IMR-90 (cell line): ENCODE data around the gene CENPM. TPM values are rescaled to one million over a fixed set of nuclear protein-coding genes. Genes with fewer than 3 reads are reported as not detected.

Experiments
- ATAC-seq: fragments of 200-7000 bp; cut with Tn5 transposase; 2 replicates; pipeline ENCODE4 v1.9.1; 2020; ENCODE audit warnings: low read depth, mild to moderate bottlenecking, moderate library complexity
- BruUV-seq: library from RNA; stranded (reverse); fragments of 400-500 nt; replicated peaks from 2 replicates; lab custom pipeline; 2021; lab: Mats Ljungman, UMichigan
- CTCF ChIA-PET: fragments of 300-600 bp; formaldehyde crosslinking; extraction: SDS; loops from one replicate; lab custom pipeline; 2021; ENCODE audit warnings: antibody characterized with exemption; lab: Yijun Ruan, JAX
- POLR2A ChIA-PET: fragments of 300-600 bp; sonication (Branson Sonifier 250); formaldehyde crosslinking; loops from one replicate; lab custom pipeline; 2022; ENCODE audit warnings: antibody characterized with exemption; ENCODE audit not compliant: unreplicated experiment; lab: Charles Lee
- DNase-seq: peaks from one replicate; pipeline ENCODE4 v3.0.0; 2013
- H2AFZ ChIP-seq: replicated peaks from 2 replicates; pipeline ENCODE3; 2013; ENCODE audit warnings: low read length, mild to moderate bottlenecking; ENCODE audit not compliant: poor library complexity
- H2AK5ac ChIP-seq: 2 replicates; pipeline ENCODE4 v1.6.1; 2013; ENCODE audit warnings: low read depth, low read length, inconsistent platforms
- H2AK9ac ChIP-seq: replicated peaks from 2 replicates; pipeline ENCODE3; 2013; ENCODE audit warnings: mild to moderate bottlenecking, low read depth, low read length, moderate library complexity; ENCODE audit not compliant: poor library complexity
- H2BK120ac ChIP-seq: 2 replicates; pipeline ENCODE4 v1.6.1; 2013; ENCODE audit warnings: low read depth, low read length, inconsistent platforms
- H2BK15ac ChIP-seq: 3 replicates; pipeline ENCODE4 v1.6.1; 2013; ENCODE audit warnings: low read depth, low read length, inconsistent platforms
- H2BK20ac ChIP-seq: 2 replicates; pipeline ENCODE4 v1.6.1; 2013; ENCODE audit warnings: low read depth, mild to moderate bottlenecking, inconsistent platforms, low read length, moderate library complexity
- H2BK5ac ChIP-seq: 2 replicates; pipeline ENCODE4 v1.6.1; 2013; ENCODE audit warnings: mild to moderate bottlenecking, low read depth, low read length, inconsistent platforms; ENCODE audit not compliant: poor library complexity, severe bottlenecking
- H3K14ac ChIP-seq: replicated peaks from 2 replicates; pipeline ENCODE4 v1.6.1; 2013; ENCODE audit warnings: low read depth, low read length, inconsistent platforms
- H3K18ac ChIP-seq: 2 replicates; pipeline ENCODE4 v1.6.1; 2013; ENCODE audit warnings: low read depth, low read length, control low read depth
- H3K23ac ChIP-seq: 2 replicates; pipeline ENCODE4 v1.6.1; 2013; ENCODE audit warnings: low read depth, low read length, inconsistent platforms
- H3K27ac ChIP-seq: 2 replicates; pipeline ENCODE4 v1.5.1; 2013; ENCODE audit warnings: mild to moderate bottlenecking, control low read depth, low read length; ENCODE audit not compliant: insufficient read depth
- H3K27me3 ChIP-seq: 2 replicates; pipeline ENCODE4 v1.6.1; 2013; ENCODE audit warnings: low read length; ENCODE audit not compliant: control insufficient read depth, insufficient read depth
- H3K36me3 ChIP-seq: 2 replicates; pipeline ENCODE4 v1.6.1; 2013; ENCODE audit warnings: low read length, mixed read lengths; ENCODE audit not compliant: control insufficient read depth, insufficient read depth
- H3K4ac ChIP-seq: 2 replicates; pipeline ENCODE4 v1.6.1; 2013; ENCODE audit warnings: low read depth, low read length, inconsistent platforms
- H3K4me1 ChIP-seq: 2 replicates; pipeline ENCODE4 v1.6.1; 2013; ENCODE audit warnings: low read length, mixed read lengths; ENCODE audit not compliant: control insufficient read depth, insufficient read depth
- H3K4me2 ChIP-seq: 2 replicates; pipeline ENCODE4 v1.6.1; 2013; ENCODE audit warnings: low read depth, mild to moderate bottlenecking, control low read depth, low read length, moderate library complexity
- H3K4me3 ChIP-seq: 2 replicates; pipeline ENCODE4 v1.5.1; 2013; ENCODE audit warnings: low read depth, mild to moderate bottlenecking, control low read depth, low read length, moderate library complexity; ENCODE audit not compliant: insufficient read depth
- H3K56ac ChIP-seq: 2 replicates; pipeline ENCODE4 v1.6.1; 2013; ENCODE audit warnings: low read length, inconsistent platforms; ENCODE audit not compliant: insufficient read depth; ENCODE audit errors: extremely low read depth
- H3K79me1 ChIP-seq, 2 experiments: 2 replicates each; pipeline ENCODE4 v1.6.1; 2013; ENCODE audit warnings: low read length in 2 of 2, inconsistent platforms in 1 of 2, low read depth in 1 of 2
- H3K9ac ChIP-seq: 2 replicates; pipeline ENCODE4 v1.6.1; 2013; ENCODE audit warnings: low read depth, low read length, control low read depth
- H3K9me1 ChIP-seq: 2 replicates; pipeline ENCODE4 v1.6.1; 2013; ENCODE audit warnings: low read length, inconsistent platforms; ENCODE audit not compliant: insufficient read depth
- H3K9me3 ChIP-seq: 2 replicates; pipeline ENCODE4 v1.6.1; 2013; ENCODE audit warnings: low read length; ENCODE audit not compliant: control insufficient read depth, insufficient read depth
- H4K20me1 ChIP-seq: 2 replicates; pipeline ENCODE4 v1.6.1; 2013; ENCODE audit warnings: low read length, inconsistent platforms; ENCODE audit not compliant: insufficient read depth
- H4K5ac ChIP-seq: 2 replicates; pipeline ENCODE4 v1.6.1; 2013; ENCODE audit warnings: mild to moderate bottlenecking, low read depth, low read length, control low read depth
- H4K8ac ChIP-seq, 2 experiments: 2 replicates each; pipeline ENCODE4 v1.6.1; 2013; ENCODE audit warnings: low read depth in 2 of 2, low read length in 2 of 2, control low read depth in 1 of 2, inconsistent platforms in 1 of 2
- H4K91ac ChIP-seq: 2 replicates; pipeline ENCODE4 v1.6.1; 2013; ENCODE audit warnings: low read depth, low read length, inconsistent platforms; ENCODE audit not compliant: insufficient read depth
- BHLHE40 ChIP-seq: fragments of 150-350 bp; IDR thresholded peaks from 2 replicates; pipeline ENCODE4 v1.6.1; 2016; ENCODE audit warnings: mild to moderate bottlenecking, low read depth, low read length
- CEBPB ChIP-seq: IDR thresholded peaks from 2 replicates; pipeline ENCODE4 v1.6.1; 2012; ENCODE audit warnings: low read depth, low read length, improper control_type of control experiment
- CHD1 ChIP-seq: IDR thresholded peaks from 2 replicates; pipeline ENCODE4 v1.6.1; 2012; ENCODE audit warnings: low read depth, low read length, improper control_type of control experiment
- CTCF ChIP-seq: conservative IDR thresholded peaks from 2 replicates; pipeline ENCODE4 v1.5.1; 2012; ENCODE audit warnings: mild to moderate bottlenecking, low read depth, low read length, improper control_type of control experiment
- ELK1 ChIP-seq: fragments of 150-350 bp; IDR thresholded peaks from 2 replicates; pipeline ENCODE4 v1.6.1; 2016; ENCODE audit warnings: low read depth, mild to moderate bottlenecking, low read length, moderate library complexity, borderline replicate concordance
- FOS ChIP-seq: fragments of 150-350 bp; IDR thresholded peaks from 2 replicates; pipeline ENCODE4 v1.6.1; 2016; ENCODE audit warnings: low read depth, low read length
- MAFK ChIP-seq: IDR thresholded peaks from 2 replicates; pipeline ENCODE4 v1.6.1; 2012; ENCODE audit warnings: low read depth, low read length, improper control_type of control experiment
- MAZ ChIP-seq: IDR thresholded peaks from 2 replicates; pipeline ENCODE4 v1.6.1; 2012; ENCODE audit warnings: low read depth, mild to moderate bottlenecking, low read length, improper control_type of control experiment, moderate library complexity, borderline replicate concordance
- MXI1 ChIP-seq: IDR thresholded peaks from 2 replicates; pipeline ENCODE4 v1.6.1; 2012; ENCODE audit warnings: low read depth, mild to moderate bottlenecking, low read length, moderate library complexity, borderline replicate concordance
- NFE2L2 ChIP-seq: fragments of 150-350 bp; IDR thresholded peaks from 2 replicates; pipeline ENCODE4 v1.6.1; 2016; ENCODE audit warnings: low read depth, mild to moderate bottlenecking, low read length
- POLR2A ChIP-seq: IDR thresholded peaks from 2 replicates; pipeline ENCODE4 v1.6.1; 2012; ENCODE audit warnings: mild to moderate bottlenecking, low read depth, low read length
- RAD21 ChIP-seq: IDR thresholded peaks from 2 replicates; pipeline ENCODE4 v1.6.1; 2012; ENCODE audit warnings: low read length, improper control_type of control experiment
- RCOR1 ChIP-seq: IDR thresholded peaks from 2 replicates; pipeline ENCODE4 v1.6.1; 2012; ENCODE audit warnings: mild to moderate bottlenecking, low read length, improper control_type of control experiment; ENCODE audit not compliant: insufficient replicate concordance
- RFX5 ChIP-seq: IDR thresholded peaks from 2 replicates; pipeline ENCODE4 v1.8.0; 2012; ENCODE audit warnings: low read depth, mild to moderate bottlenecking, low read length, moderate library complexity
- SMC3 ChIP-seq: fragments of 150-350 bp; IDR thresholded peaks from 2 replicates; pipeline ENCODE4 v1.6.1; 2016; ENCODE audit warnings: low read depth, mild to moderate bottlenecking, antibody characterized with exemption, low read length, moderate library complexity
- WGBS, 2 experiments: methylation state at CpG; one replicate each; pipeline versions ENCODE4 v1.1.5 to v1.1.7; 2013; ENCODE audit warnings: missing lambda C conversion rate in 2 of 2; ENCODE audit not compliant: insufficient read length in 1 of 2; ENCODE audit errors: extremely low coverage in 2 of 2; 5-methylcytosine and 5-hydroxymethylcytosine counted together
- dilution Hi-C: fragments of 300-500 bp; cut with HindIII; formaldehyde crosslinking; loops from one replicate; pipeline ENCODE4 v1.14.3; 2018; ENCODE audit warnings: low sequenced_read_pairs; ENCODE audit not compliant: unreplicated experiment
- in situ Hi-C: fragments of 300-500 bp; cut with MboI; formaldehyde crosslinking; loops from 3 replicates; pipeline ENCODE4 v1.14.3; 2019; ENCODE audit warnings: low sequenced_read_pairs, inconsistent platforms, mixed read lengths
- intact Hi-C: fragments of 100-400 bp; cut with micrococcal nuclease; formaldehyde crosslinking; loops from 2 replicates; pipeline ENCODE4 v1.10.0; 2022
- polyA plus RNA-seq, 3 experiments: library from polyadenylated mRNA; depleted of rRNA; stranded (reverse); fragments of >200 nt; gene quantifications; 2 replicates each; pipeline ENCODE4 v1.2.3, GENCODE V29; 2012; ENCODE audit warnings: low replicate concordance in 1 of 3
- total RNA-seq: library from RNA; depleted of rRNA; stranded (reverse); fragments of >200 nt; gene quantifications from 2 replicates; pipeline ENCODE4 v1.2.3, GENCODE V29; 2012
- TF ChIP-seq, protein P1 (sequence below): fragments of 150-350 bp; IDR thresholded peaks from 2 replicates; pipeline ENCODE4 v1.6.1; 2017; ENCODE audit warnings: mild to moderate bottlenecking, antibody characterized with exemption, low read length, low read depth

The CENPM gene
- total and polyA plus RNA-seq, 2 of the 4 experiments (the other 2 are of a cell fraction): 18.1 to 20.1 TPM

GRCh38 chr22:41969110-41969646 lies 22.2 kb upstream of the CENPM start, which contains the start of gene SEPTIN3:
Gene SEPTIN3 (plus strand): TSS chr22:41969443. CDS start chr22:41971493, 2,050 bp downstream.
- Histone ChIP-seq H2BK15ac (no peak within 1 kb of the TSS), H2AK5ac (no peak within 1 kb of the TSS; the same call in 1 of the 2 replicates), H3K23ac (no peak within 1 kb of the TSS), H2AK9ac (peak within 1 kb of the TSS; percentile 57), H3K56ac (no peak within 1 kb of the TSS), H3K27ac (no peak within 1 kb of the TSS), H4K20me1 (no peaks in the 10 kb centered on the region), H3K4me1 (no peaks in the 10 kb centered on the region), H4K8ac (no peak within 1 kb of the TSS), H3K4ac (no peak within 1 kb of the TSS), H4K5ac (no peak within 1 kb of the TSS), H3K4me3 (no peak within 1 kb of the TSS), H3K27me3 (peaks cover 28% of the 10 kb centered on the region), H2BK5ac (no peak within 1 kb of the TSS), H4K91ac (no peak within 1 kb of the TSS), H3K79me1 (no peaks in the 10 kb centered on the region), H2BK120ac (no peak within 1 kb of the TSS), H2BK20ac (no peak within 1 kb of the TSS), H3K18ac (no peak within 1 kb of the TSS), H3K14ac (no peak within 1 kb of the TSS), H3K4me2 (no peak within 1 kb of the TSS), H3K36me3 (no peaks in the 10 kb centered on the region), H3K9me1 (no peaks in the 10 kb centered on the region), H3K9me3 (no peaks in the 10 kb centered on the region), H2AFZ (peak within 1 kb of the TSS; percentile 53), H3K9ac (no peak within 1 kb of the TSS)
- intact Hi-C loops (no loop called here), dilution Hi-C loops (no loop called here), in situ Hi-C loops (loop anchor here (5.0 kb wide), 1 partner anchor 473 kb away; no protein-coding TSS in a partner anchor)
- TF ChIP-seq BHLHE40 (no peak), SMC3 (no peak), POLR2A (no peak), RAD21 (no peak), RCOR1 (no peak), FOS (no peak), CHD1 (no peak), MAFK (no peak), NFE2L2 (no peak), CTCF (no peak), ELK1 (no peak), CEBPB (no peak), MXI1 (no peak), RFX5 (no peak), MAZ (no peak)
- TF ChIP-seq, protein P1, sequence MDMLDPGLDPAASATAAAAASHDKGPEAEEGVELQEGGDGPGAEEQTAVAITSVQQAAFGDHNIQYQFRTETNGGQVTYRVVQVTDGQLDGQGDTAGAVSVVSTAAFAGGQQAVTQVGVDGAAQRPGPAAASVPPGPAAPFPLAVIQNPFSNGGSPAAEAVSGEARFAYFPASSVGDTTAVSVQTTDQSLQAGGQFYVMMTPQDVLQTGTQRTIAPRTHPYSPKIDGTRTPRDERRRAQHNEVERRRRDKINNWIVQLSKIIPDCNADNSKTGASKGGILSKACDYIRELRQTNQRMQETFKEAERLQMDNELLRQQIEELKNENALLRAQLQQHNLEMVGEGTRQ: no peak
- DNase-seq: no peak
- 27% methylated on average over 3 of the region's 8 CpGs; no CpG with 5 or more reads in 1 of the 2 experiments for WGBS, 2 experiments
- ChIA-PET POLR2A (no interaction called here), CTCF (interaction anchor here (0.5 kb wide), 1 partner anchor 313 kb away, joined by 4 read pairs; no protein-coding TSS in a partner anchor)
- no TSS peak for BruUV-seq
- no peak for ATAC-seq
